ENCODE data around the gene GPR108.

GPR108 gene

GRCh38 chr19:6700586-6701316 is 36.6 kb downstream of the GPR108 start:
- H2AFZ ChIP-seq (ENCODE audit: low read length, unreplicated experiment) = no peak overlapping the region
- no peak overlapping the region for H3K4me3 ChIP-seq (ENCODE audit: low read depth, low read length)
- H3K36me3 ChIP-seq (ENCODE audit: insufficient read depth, low read length) = 0 out of 2 replicates have a peak, but pooled peaks cover 3% of the 10 kb centered on the region
- H3K79me2 ChIP-seq (ENCODE audit: control insufficient read depth, insufficient read depth, low read length, unreplicated experiment) = no peaks in the 10 kb centered on the region
- no peaks in the 10 kb centered on the region for H3K4me1 ChIP-seq (ENCODE audit: control insufficient read depth, insufficient read depth, low read length, unreplicated experiment)
- no peaks in the 10 kb centered on the region for H3K27me3 ChIP-seq (ENCODE audit: insufficient read depth, low read length)
- no peak overlapping the region for H3K27ac ChIP-seq (ENCODE audit: low read depth, low read length)

DNA sequence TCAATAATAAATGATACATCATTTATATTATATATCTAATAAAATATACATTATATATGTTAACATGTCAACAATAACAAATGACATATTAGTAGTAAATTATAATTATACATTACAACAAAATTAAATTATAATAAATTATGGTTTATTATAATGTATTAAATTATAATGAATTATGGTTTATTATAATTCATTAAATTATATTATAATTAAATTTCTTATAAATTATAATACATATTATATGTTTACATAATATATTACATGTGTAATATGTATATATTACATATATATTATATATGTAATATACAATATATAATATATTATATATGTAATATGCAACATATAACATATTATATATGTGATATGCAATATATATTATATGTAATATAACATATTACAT is 37.4 kb downstream of the GPR108 start:
- Histone ChIP-seq H3K4me1 (ENCODE audit: control insufficient read depth, insufficient read depth, low read length, unreplicated experiment) (no peaks in the 10 kb centered on the region), H3K4me3 (ENCODE audit: low read depth, low read length) (no peak overlapping the region), H3K79me2 (ENCODE audit: control insufficient read depth, insufficient read depth, low read length, unreplicated experiment) (no peaks in the 10 kb centered on the region), H3K27ac (ENCODE audit: low read depth, low read length) (no peak overlapping the region), H2AFZ (ENCODE audit: low read length, unreplicated experiment) (no peak overlapping the region), H3K27me3 (ENCODE audit: insufficient read depth, low read length) (no peaks in the 10 kb centered on the region), H3K36me3 (ENCODE audit: insufficient read depth, low read length) (0 out of 2 replicates have a peak, but pooled peaks cover 3% of the 10 kb centered on the region)

GRCh38 chr19:6697291-6697690 is 40.1 kb downstream of the GPR108 start:
- H3K79me2 ChIP-seq (ENCODE audit: control insufficient read depth, insufficient read depth, low read length, unreplicated experiment) = no peaks in the 10 kb centered on the region
- no peaks in the 10 kb centered on the region for H3K27me3 ChIP-seq (ENCODE audit: insufficient read depth, low read length)
- H3K4me3 ChIP-seq (ENCODE audit: low read depth, low read length) = no peak overlapping the region
- H3K4me1 ChIP-seq (ENCODE audit: control insufficient read depth, insufficient read depth, low read length, unreplicated experiment) = no peaks in the 10 kb centered on the region
- no peak overlapping the region for H2AFZ ChIP-seq (ENCODE audit: low read length, unreplicated experiment)
- H3K36me3 ChIP-seq (ENCODE audit: insufficient read depth, low read length) = peaks cover 9% of the 10 kb centered on the region; the same call in 1 of the 2 replicates
- H3K27ac ChIP-seq (ENCODE audit: low read depth, low read length) = no peak overlapping the region

- peaks cover 6% of the 10 kb centered on the region; the same call in 1 of the 2 replicates for H3K36me3 ChIP-seq (ENCODE audit: insufficient read depth, low read length)
- H2AFZ ChIP-seq (ENCODE audit: low read length, unreplicated experiment) = no peak overlapping the region
- no peaks in the 10 kb centered on the region for H3K79me2 ChIP-seq (ENCODE audit: control insufficient read depth, insufficient read depth, low read length, unreplicated experiment)
- no peaks in the 10 kb centered on the region for H3K4me1 ChIP-seq (ENCODE audit: control insufficient read depth, insufficient read depth, low read length, unreplicated experiment)
- H3K27ac ChIP-seq (ENCODE audit: low read depth, low read length) = no peak overlapping the region
- no peaks in the 10 kb centered on the region for H3K27me3 ChIP-seq (ENCODE audit: insufficient read depth, low read length)
- no peak overlapping the region for H3K4me3 ChIP-seq (ENCODE audit: low read depth, low read length)
Observed at GRCh38 chr19:6696239-6696820, 41.0 kb downstream of the GPR108 start.

DNA sequence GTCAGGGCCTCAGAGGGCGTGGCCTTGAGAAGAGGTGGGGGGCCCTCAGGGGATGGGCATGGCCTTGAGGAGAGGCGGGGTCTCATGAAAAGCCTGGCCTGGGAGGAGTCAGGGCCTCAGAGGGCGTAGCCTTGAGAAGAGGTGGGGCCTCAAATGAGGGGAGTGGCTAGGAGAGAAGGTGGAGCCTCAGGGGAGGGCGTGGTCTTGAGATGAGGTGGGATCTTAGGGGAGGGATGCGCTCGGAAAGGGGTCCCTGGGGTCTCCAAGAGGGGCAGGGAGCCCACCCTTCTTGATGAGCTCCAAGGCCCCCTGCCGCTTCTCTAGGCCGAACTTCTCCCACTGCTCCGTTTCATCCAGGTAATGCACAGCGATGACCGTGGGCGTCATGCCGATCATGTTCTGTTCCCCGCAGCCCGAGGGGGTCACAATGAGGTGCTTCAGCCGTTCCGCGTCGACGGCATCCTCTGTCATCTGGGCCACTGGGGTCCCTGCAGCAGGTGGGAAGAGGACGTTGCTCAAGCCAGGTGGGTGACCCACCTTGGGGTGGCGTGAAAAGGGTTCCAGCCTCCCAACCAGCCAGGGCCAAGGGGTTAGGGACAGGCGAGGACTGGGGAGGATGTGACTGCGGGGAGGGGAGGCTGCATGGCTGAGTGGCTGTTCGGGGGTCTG is 43.1 kb downstream of the GPR108 start:
- H3K79me2 ChIP-seq (ENCODE audit: control insufficient read depth, insufficient read depth, low read length, unreplicated experiment) = no peaks in the 10 kb centered on the region
- H3K27ac ChIP-seq (ENCODE audit: low read depth, low read length) = no peak overlapping the region
- H2AFZ ChIP-seq (ENCODE audit: low read length, unreplicated experiment) = no peak overlapping the region
- no peaks in the 10 kb centered on the region for H3K27me3 ChIP-seq (ENCODE audit: insufficient read depth, low read length)
- no peaks in the 10 kb centered on the region for H3K4me1 ChIP-seq (ENCODE audit: control insufficient read depth, insufficient read depth, low read length, unreplicated experiment)
- H3K4me3 ChIP-seq (ENCODE audit: low read depth, low read length) = no peak overlapping the region
- peaks cover 16% of the 10 kb centered on the region; the same call in 1 of the 2 replicates for H3K36me3 ChIP-seq (ENCODE audit: insufficient read depth, low read length)

- Histone ChIP-seq H3K27me3 (ENCODE audit: insufficient read depth, low read length) (no peaks in the 10 kb centered on the region), H3K36me3 (ENCODE audit: insufficient read depth, low read length) (peaks cover 16% of the 10 kb centered on the region; the same call in 1 of the 2 replicates), H3K4me3 (ENCODE audit: low read depth, low read length) (no peak overlapping the region), H3K79me2 (ENCODE audit: control insufficient read depth, insufficient read depth, low read length, unreplicated experiment) (no peaks in the 10 kb centered on the region), H3K4me1 (ENCODE audit: control insufficient read depth, insufficient read depth, low read length, unreplicated experiment) (no peaks in the 10 kb centered on the region), H2AFZ (ENCODE audit: low read length, unreplicated experiment) (no peak overlapping the region), H3K27ac (ENCODE audit: low read depth, low read length) (no peak overlapping the region)
Observed at GRCh38 chr19:6693681-6694080, 43.7 kb downstream of the GPR108 start.

GRCh38 chr19:6693056-6693471 is 44.3 kb downstream of the GPR108 start:
- Histone ChIP-seq H3K27me3 (ENCODE audit: insufficient read depth, low read length) (no peaks in the 10 kb centered on the region), H2AFZ (ENCODE audit: low read length, unreplicated experiment) (no peak overlapping the region), H3K4me1 (ENCODE audit: control insufficient read depth, insufficient read depth, low read length, unreplicated experiment) (no peaks in the 10 kb centered on the region), H3K27ac (ENCODE audit: low read depth, low read length) (no peak overlapping the region), H3K36me3 (ENCODE audit: insufficient read depth, low read length) (peaks cover 16% of the 10 kb centered on the region; the same call in 1 of the 2 replicates), H3K4me3 (ENCODE audit: low read depth, low read length) (no peak overlapping the region), H3K79me2 (ENCODE audit: control insufficient read depth, insufficient read depth, low read length, unreplicated experiment) (no peaks in the 10 kb centered on the region)

DNA sequence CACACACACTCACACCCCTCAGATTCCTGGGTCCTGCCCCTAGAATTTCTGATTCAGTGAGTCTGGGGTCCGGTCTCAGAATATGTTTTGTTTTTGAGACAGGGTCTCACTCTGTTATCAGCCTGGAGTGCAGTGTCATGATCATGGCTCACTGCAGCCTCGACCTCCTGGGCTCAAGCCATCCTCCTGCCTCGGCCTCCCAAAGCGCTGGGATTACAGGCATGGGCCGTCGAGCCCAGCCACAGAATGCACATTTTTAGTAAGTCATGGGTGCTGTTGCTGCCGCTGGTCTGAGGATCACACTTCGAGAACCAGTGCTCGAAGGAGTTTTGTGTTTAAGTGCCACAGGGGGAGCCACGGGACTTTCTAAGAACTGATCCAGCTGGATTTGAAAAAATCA is 45.4 kb downstream of the GPR108 start:
- H3K4me3 ChIP-seq (ENCODE audit: low read depth, low read length) = no peak overlapping the region
- no peak overlapping the region for H2AFZ ChIP-seq (ENCODE audit: low read length, unreplicated experiment)
- no peaks in the 10 kb centered on the region for H3K27me3 ChIP-seq (ENCODE audit: insufficient read depth, low read length)
- no peaks in the 10 kb centered on the region for H3K79me2 ChIP-seq (ENCODE audit: control insufficient read depth, insufficient read depth, low read length, unreplicated experiment)
- peaks cover 16% of the 10 kb centered on the region; the same call in 1 of the 2 replicates for H3K36me3 ChIP-seq (ENCODE audit: insufficient read depth, low read length)
- H3K27ac ChIP-seq (ENCODE audit: low read depth, low read length) = no peak overlapping the region
- H3K4me1 ChIP-seq (ENCODE audit: control insufficient read depth, insufficient read depth, low read length, unreplicated experiment) = no peaks in the 10 kb centered on the region

DNA sequence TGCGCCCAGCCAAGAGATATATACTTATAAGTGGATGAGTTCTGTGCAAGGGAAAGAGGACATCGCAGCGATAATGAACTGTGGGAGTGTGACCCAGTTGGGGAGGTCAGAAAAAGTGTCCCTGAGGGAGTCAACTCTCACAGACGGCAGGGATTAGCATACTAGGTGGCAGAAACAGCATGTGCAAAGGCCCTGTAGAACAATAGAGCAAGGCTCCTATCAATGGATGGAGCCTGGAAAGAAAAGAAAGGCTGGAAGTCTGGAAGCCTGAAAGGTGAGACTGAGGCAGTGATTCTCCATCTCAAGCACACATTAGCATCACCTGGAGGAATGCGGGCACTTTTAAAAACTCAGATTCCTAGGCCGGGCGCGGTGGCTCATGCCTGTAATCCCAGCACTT is 46.0 kb downstream of the GPR108 start:
- Histone ChIP-seq H2AFZ (ENCODE audit: low read length, unreplicated experiment) (no peak overlapping the region), H3K4me3 (ENCODE audit: low read depth, low read length) (no peak overlapping the region), H3K4me1 (ENCODE audit: control insufficient read depth, insufficient read depth, low read length, unreplicated experiment) (no peaks in the 10 kb centered on the region), H3K27me3 (ENCODE audit: insufficient read depth, low read length) (no peaks in the 10 kb centered on the region), H3K27ac (ENCODE audit: low read depth, low read length) (no peak overlapping the region), H3K36me3 (ENCODE audit: insufficient read depth, low read length) (peaks cover 16% of the 10 kb centered on the region; the same call in 1 of the 2 replicates), H3K79me2 (ENCODE audit: control insufficient read depth, insufficient read depth, low read length, unreplicated experiment) (no peaks in the 10 kb centered on the region)

- Histone ChIP-seq H3K27me3 (ENCODE audit: insufficient read depth, low read length) (no peaks in the 10 kb centered on the region), H3K27ac (ENCODE audit: low read depth, low read length) (no peak overlapping the region), H3K36me3 (ENCODE audit: insufficient read depth, low read length) (peaks cover 16% of the 10 kb centered on the region; the same call in 1 of the 2 replicates), H3K79me2 (ENCODE audit: control insufficient read depth, insufficient read depth, low read length, unreplicated experiment) (no peaks in the 10 kb centered on the region), H3K4me3 (ENCODE audit: low read depth, low read length) (no peak overlapping the region), H3K4me1 (ENCODE audit: control insufficient read depth, insufficient read depth, low read length, unreplicated experiment) (no peaks in the 10 kb centered on the region), H2AFZ (ENCODE audit: low read length, unreplicated experiment) (no peak overlapping the region)
Observed at GRCh38 chr19:6690160-6690885, 47.1 kb downstream of the GPR108 start.
